B cell (primary cell): ENCODE results near the gene SNCAIP. TPM values are rescaled to one million over a fixed set of nuclear protein-coding genes. Genes with fewer than 3 reads are reported as not detected.

Source experiments
- ATAC-seq: fragments of 200-7000 bp; cut with Tn5 transposase; one replicate; pipeline ENCODE4 v1.10.0; 2021; ENCODE audit warnings: low read depth, mild to moderate bottlenecking, moderate number of reproducible peaks, moderate library complexity
- CTCF ChIA-PET: fragments of 350-600 bp; sonication (Branson Sonifier 250); formaldehyde crosslinking; loops from one replicate; lab custom pipeline; 2021; ENCODE audit warnings: antibody characterized with exemption, inconsistent platforms; lab: Charles Lee
- POLR2A ChIA-PET: fragments of 350-600 bp; sonication (Branson Sonifier 250); formaldehyde crosslinking; loops from one replicate; lab custom pipeline; 2021; ENCODE audit warnings: antibody characterized with exemption; lab: Charles Lee
- DNase-seq: peaks from one replicate; pipeline ENCODE4 v3.0.0; 2013
- H2AFZ ChIP-seq: 2 replicates; pipeline ENCODE4 v1.6.1; 2012; ENCODE audit warnings: mild to moderate bottlenecking, low read depth, low read length; ENCODE audit not compliant: insufficient read depth, poor library complexity, severe bottlenecking
- H3K27ac ChIP-seq, 2 donors: 1 replicate in 1 of 2; 2 replicates in 1 of 2; pipeline ENCODE4 v1.5.1; 2012 to 2013; ENCODE audit warnings: low read length in 2 of 2, mild to moderate bottlenecking in 2 of 2, moderate library complexity in 1 of 2
- H3K27me3 ChIP-seq, 4 experiments: fragments of 200-600 bp in 1 of 4; sonication (generic) in 1 of 4; replicated peaks in 1 of 4; 1 replicate in 2 of 4; 2 replicates in 2 of 4; pipeline versions ENCODE4 v1.6.1 to v1.7.0; 2013 to 2016; ENCODE audit warnings: low read length in 3 of 4, mild to moderate bottlenecking in 2 of 4, mixed read lengths in 1 of 4, moderate library complexity in 1 of 4; ENCODE audit not compliant: insufficient read depth in 4 of 4, control insufficient read depth in 3 of 4; ENCODE audit errors: control extremely low read depth in 1 of 4
- H3K36me3 ChIP-seq, 2 experiments: replicated peaks in 1 of 2; 1 replicate in 1 of 2; 2 replicates in 1 of 2; pipeline versions ENCODE4 v1.6.1 to v1.7.1; 2013; ENCODE audit warnings: low read length in 1 of 2; ENCODE audit not compliant: insufficient read depth in 2 of 2, control insufficient read depth in 1 of 2; ENCODE audit errors: control extremely low read depth in 1 of 2, extremely low read depth in 1 of 2
- H3K4me1 ChIP-seq, 2 donors: fragments of 200-600 bp in 1 of 2; sonication (generic) in 1 of 2; 1 replicate in 1 of 2; 2 replicates in 1 of 2; pipeline versions ENCODE4 v1.5.1 to v1.6.1; 2013 to 2017; ENCODE audit warnings: low read length in 2 of 2; ENCODE audit not compliant: control insufficient read depth in 2 of 2, insufficient read depth in 2 of 2
- H3K4me2 ChIP-seq: replicated peaks from 2 replicates; pipeline ENCODE3; 2012; ENCODE audit warnings: mild to moderate bottlenecking, low read depth, low read length; ENCODE audit not compliant: poor library complexity, severe bottlenecking
- H3K4me3 ChIP-seq, 5 experiments: fragments of 200-600 bp in 1 of 5; sonication (generic) in 1 of 5; 1 replicate in 3 of 5; 2 replicates in 2 of 5; pipeline versions ENCODE4 v1.5.1 to v1.7.0; 2011 to 2016; ENCODE audit warnings: low read length in 4 of 5, mild to moderate bottlenecking in 4 of 5, low read depth in 2 of 5, control low read depth in 1 of 5, moderate library complexity in 1 of 5; ENCODE audit not compliant: insufficient read depth in 1 of 5; ENCODE audit errors: control extremely low read depth in 1 of 5, extremely low read depth in 1 of 5
- H3K79me2 ChIP-seq: fragments of 200-600 bp; sonication (generic); one replicate; pipeline ENCODE4 v1.6.0; 2016; ENCODE audit warnings: low read length; ENCODE audit not compliant: control insufficient read depth, insufficient read depth
- H3K9ac ChIP-seq: fragments of 200-600 bp; sonication (generic); 2 replicates; pipeline ENCODE4 v1.6.1; 2017; ENCODE audit warnings: mild to moderate bottlenecking, low read length, moderate library complexity
- H3K9me3 ChIP-seq, 3 donors: one replicate each; pipeline versions ENCODE4 v1.6.1 to v1.7.1; 2013; ENCODE audit warnings: low read length in 2 of 3; ENCODE audit not compliant: control insufficient read depth in 2 of 3, insufficient read depth in 1 of 3; ENCODE audit errors: control extremely low read depth in 1 of 3
- H4K20me1 ChIP-seq: 2 replicates; pipeline ENCODE4 v1.6.0; 2012; ENCODE audit warnings: mild to moderate bottlenecking, low read length; ENCODE audit not compliant: insufficient read depth, control insufficient read depth, poor library complexity, severe bottlenecking
- H3K27ac Mint-ChIP-seq: one replicate; pipeline ENCODE4 v1.8.0; 2021; ENCODE audit warnings: mixed read lengths
- H3K27me3 Mint-ChIP-seq: one replicate; pipeline ENCODE4 v1.8.0; 2021; ENCODE audit warnings: mixed read lengths
- H3K4me1 Mint-ChIP-seq: one replicate; pipeline ENCODE4 v1.8.0; 2021; ENCODE audit warnings: mixed read lengths
- H3K4me3 Mint-ChIP-seq: one replicate; pipeline ENCODE4 v1.8.0; 2021; ENCODE audit warnings: mixed read lengths
- H3K9me3 Mint-ChIP-seq: one replicate; pipeline ENCODE4 v1.8.0; 2022; ENCODE audit warnings: mixed read lengths; ENCODE audit not compliant: insufficient read depth
- CTCF ChIP-seq: fragments of 200-600 bp; IDR thresholded peaks from one replicate; pipeline ENCODE4 v1.8.0; 2022; ENCODE audit warnings: antibody characterized with exemption, mild to moderate bottlenecking
- EZH2 ChIP-seq: IDR thresholded peaks from 2 replicates; pipeline ENCODE4 v1.6.1; 2012; ENCODE audit warnings: borderline replicate concordance, low read depth, mild to moderate bottlenecking, moderate library complexity, low read length; ENCODE audit not compliant: insufficient read depth, poor library complexity, severe bottlenecking
- WGBS: methylation state at CpG from one replicate; pipeline ENCODE4 v1.1.5; 2013; ENCODE audit warnings: missing lambda C conversion rate; ENCODE audit not compliant: insufficient coverage; 5-methylcytosine and 5-hydroxymethylcytosine counted together
- intact Hi-C: fragments of 100-400 bp; cut with micrococcal nuclease; formaldehyde crosslinking; loops from one replicate; pipeline ENCODE4 v1.10.0; 2022
- polyA plus RNA-seq: library from polyadenylated mRNA; depleted of rRNA; stranded (reverse); fragments of >200 nt; gene quantifications from 2 replicates; pipeline ENCODE4 v1.2.3, GENCODE V29; 2012
- total RNA-seq, 2 donors: library from RNA; stranded (reverse); fragments of 120-200 nt in 1 of 2; gene quantifications; 1 replicate in 1 of 2; 2 replicates in 1 of 2; pipeline versions ENCODE4 v1.2.3 to v1.2.4, GENCODE V29; 2013 to 2022

The SNCAIP gene
- total and polyA plus RNA-seq, 2 donors (not counting 1 experiment from before 2014, with no cell fraction given): not detected

GRCh38 chr5:122321921-122322320 is 9.9 kb downstream of the SNCAIP start:
- no peaks in the 10 kb centered on the region for H3K4me1 ChIP-seq
- no peaks in the 10 kb centered on the region for H3K27me3 ChIP-seq
- H3K27me3 Mint-ChIP-seq: peaks cover 8% of the 10 kb centered on the region
- no peak overlapping the region for H3K4me3 ChIP-seq
- H3K79me2 ChIP-seq: no peaks in the 10 kb centered on the region
- no peak overlapping the region for H2AFZ ChIP-seq
- H3K4me3 Mint-ChIP-seq: no peak overlapping the region
- ChIA-PET CTCF (no interaction called here), POLR2A (no interaction called here)
- no peak overlapping the region for H3K4me2 ChIP-seq
- H3K27ac Mint-ChIP-seq: no peak overlapping the region
- TF ChIP-seq EZH2 (no peak), CTCF (no peak)
- ATAC-seq (no peak), DNase-seq (no peak)
- H3K9me3 ChIP-seq: no peaks in the 10 kb centered on the region
- no peaks in the 10 kb centered on the region for H3K36me3 ChIP-seq
- 100% methylated on average over 1 of the region's 2 CpGs for WGBS
- no peaks in the 10 kb centered on the region for H3K9me3 Mint-ChIP-seq
- no peak overlapping the region for H3K27ac ChIP-seq
- no peaks in the 10 kb centered on the region for H4K20me1 ChIP-seq
- no peak overlapping the region for H3K9ac ChIP-seq
- H3K4me1 Mint-ChIP-seq: no peaks in the 10 kb centered on the region
- intact Hi-C loops: no loop called here

GRCh38 chr5:122322801-122323548 is 10.9 kb downstream of the SNCAIP start:
- Mint-ChIP-seq H3K27ac (no peak overlapping the region), H3K9me3 (peaks cover 4% of the 10 kb centered on the region), H3K27me3 (peaks cover 8% of the 10 kb centered on the region), H3K4me1 (no peaks in the 10 kb centered on the region), H3K4me3 (no peak overlapping the region)
- H4K20me1 ChIP-seq: no peaks in the 10 kb centered on the region
- no peaks in the 10 kb centered on the region for H3K27me3 ChIP-seq
- H3K79me2 ChIP-seq: no peaks in the 10 kb centered on the region
- ATAC-seq (no peak), DNase-seq (no peak)
- no peak overlapping the region for H3K4me3 ChIP-seq
- CTCF ChIA-PET: no interaction called here
- H3K9me3 ChIP-seq: no peaks in the 10 kb centered on the region
- no peaks in the 10 kb centered on the region for H3K4me1 ChIP-seq
- no peak for TF ChIP-seq EZH2
- TF ChIP-seq CTCF: no peak
- intact Hi-C loops: no loop called here
- WGBS: 75% methylated on average over 2 of the region's 7 CpGs
- H3K4me2 ChIP-seq: no peak overlapping the region
- no peaks in the 10 kb centered on the region for H3K36me3 ChIP-seq
- H3K27ac ChIP-seq: no peak overlapping the region
- H2AFZ ChIP-seq: no peak overlapping the region
- POLR2A ChIA-PET: no interaction called here
- H3K9ac ChIP-seq: no peak overlapping the region
